Measurements from ENCODE around the gene LIPT2. TPM values are rescaled to one million over a fixed set of nuclear protein-coding genes. Genes with fewer than 3 reads are reported as not detected.
"Not testable (repeated sequence)": the region's sequence is repeated elsewhere in the genome, so short reads cannot be mapped to it uniquely, and the experiment has no call there.

LIPT2 gene
- total and polyA plus RNA-seq, 12 donors = 0.93 to 3.8 (median 1.6) TPM

DNA sequence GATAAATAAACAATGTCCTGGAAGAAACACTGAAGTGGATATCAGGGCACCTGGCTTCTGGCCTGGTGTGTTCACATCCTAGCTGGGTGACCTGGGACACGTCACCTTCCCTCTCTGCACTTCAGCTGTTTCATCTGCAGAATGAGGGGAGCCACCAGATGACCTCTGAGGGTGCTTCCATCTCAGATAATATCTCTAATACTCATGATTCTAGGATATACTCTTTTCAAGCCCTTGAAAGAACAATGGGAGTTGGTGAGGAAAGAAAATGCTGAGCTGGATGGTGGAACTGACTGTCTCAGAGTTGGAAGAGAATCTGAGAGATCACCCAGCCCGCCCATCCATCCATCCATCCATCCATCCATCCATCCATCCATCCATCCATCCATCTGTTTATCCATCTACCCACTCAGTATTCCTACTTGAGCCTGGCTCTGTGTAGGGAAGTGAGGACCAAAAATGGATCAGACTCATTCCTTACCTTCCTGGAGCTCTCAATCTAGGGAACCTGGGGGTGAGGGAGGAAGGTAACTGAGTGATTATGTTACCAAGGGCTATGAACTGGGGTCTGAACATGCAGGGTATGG lies 28.2 kb upstream of the LIPT2 start:
- WGBS, 2 donors = 85 to 90% methylated on average over 2 of the region's 2 CpGs
- DNase-seq (no peak), ATAC-seq (no peak)
- intact Hi-C loops (cut with DNase I) = loop anchor here in 1 of 10 donors (5.0 kb wide), 1 partner anchor 36 kb away; no protein-coding TSS in a partner anchor
- no peaks in the 10 kb centered on the region for H3K27me3 ChIP-seq
- H3K27ac ChIP-seq = peak overlapping the region in 1 of 10 donors; percentile 19
- no peak overlapping the region for H3K4me3 ChIP-seq
- H3K36me3 ChIP-seq = no peaks in the 10 kb centered on the region
- H3K4me1 ChIP-seq = peaks cover 0 to 23% (median 0%) of the 10 kb centered on the region in 9 donors
- TF ChIP-seq, protein P1, sequence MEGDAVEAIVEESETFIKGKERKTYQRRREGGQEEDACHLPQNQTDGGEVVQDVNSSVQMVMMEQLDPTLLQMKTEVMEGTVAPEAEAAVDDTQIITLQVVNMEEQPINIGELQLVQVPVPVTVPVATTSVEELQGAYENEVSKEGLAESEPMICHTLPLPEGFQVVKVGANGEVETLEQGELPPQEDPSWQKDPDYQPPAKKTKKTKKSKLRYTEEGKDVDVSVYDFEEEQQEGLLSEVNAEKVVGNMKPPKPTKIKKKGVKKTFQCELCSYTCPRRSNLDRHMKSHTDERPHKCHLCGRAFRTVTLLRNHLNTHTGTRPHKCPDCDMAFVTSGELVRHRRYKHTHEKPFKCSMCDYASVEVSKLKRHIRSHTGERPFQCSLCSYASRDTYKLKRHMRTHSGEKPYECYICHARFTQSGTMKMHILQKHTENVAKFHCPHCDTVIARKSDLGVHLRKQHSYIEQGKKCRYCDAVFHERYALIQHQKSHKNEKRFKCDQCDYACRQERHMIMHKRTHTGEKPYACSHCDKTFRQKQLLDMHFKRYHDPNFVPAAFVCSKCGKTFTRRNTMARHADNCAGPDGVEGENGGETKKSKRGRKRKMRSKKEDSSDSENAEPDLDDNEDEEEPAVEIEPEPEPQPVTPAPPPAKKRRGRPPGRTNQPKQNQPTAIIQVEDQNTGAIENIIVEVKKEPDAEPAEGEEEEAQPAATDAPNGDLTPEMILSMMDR (IDR thresholded peaks at IDR 0.05) = no peak
- peaks cover 0 to 7% (median 0%) of the 10 kb centered on the region in 11 donors for H3K9me3 ChIP-seq

DNA sequence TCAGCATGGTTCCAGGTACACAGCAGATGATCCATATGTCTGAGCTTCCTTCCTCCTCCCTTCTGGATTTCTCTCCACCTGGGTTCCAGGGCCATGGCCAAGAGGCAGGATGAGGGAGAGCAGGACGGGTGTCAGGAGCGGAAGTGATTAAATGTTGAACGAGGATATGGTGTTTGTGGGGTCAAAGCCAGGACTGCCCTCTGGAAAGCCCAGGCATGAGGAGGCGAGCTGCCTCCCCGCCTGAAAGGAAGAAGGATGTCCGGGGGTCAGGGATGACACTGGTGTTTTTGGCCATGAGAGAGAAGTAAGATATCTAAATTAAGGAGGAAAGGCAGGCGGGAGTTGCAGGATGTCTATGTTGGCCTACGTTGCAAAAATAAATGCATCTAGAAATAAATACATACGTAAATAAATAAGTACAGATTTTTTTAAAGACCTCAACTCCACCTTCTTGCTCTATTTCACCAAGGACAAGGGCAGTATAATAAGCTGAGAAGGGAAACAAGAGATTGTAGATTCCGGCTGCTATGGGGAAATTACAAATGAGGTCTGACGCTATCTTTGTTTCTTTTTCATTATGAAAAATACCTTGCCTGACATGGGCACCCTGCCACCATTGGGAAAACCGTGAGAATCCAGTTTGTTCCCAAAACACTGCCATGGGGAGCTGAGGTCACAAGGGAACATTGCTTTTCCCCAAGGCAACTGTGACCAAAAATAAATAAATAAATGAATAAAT lies 27.6 kb upstream of the LIPT2 start:
- Histone ChIP-seq H3K9me3 (peaks cover 0 to 13% (median 0%) of the 10 kb centered on the region in 11 donors), H3K27ac (peak overlapping the region in 2 of 10 donors; percentile 38 to 62), H3K36me3 (no peaks in the 10 kb centered on the region), H3K4me3 (no peak overlapping the region), H3K4me1 (peaks cover 0 to 23% (median 0%) of the 10 kb centered on the region in 9 donors), H3K27me3 (no peaks in the 10 kb centered on the region)
- peak in 5 of 8 donors; percentile 25 to 75 (median 35) for ATAC-seq
- intact Hi-C loops (cut with DNase I) = loop anchor here in 1 of 10 donors (5.0 kb wide), 1 partner anchor 36 kb away; no protein-coding TSS in a partner anchor
- TF ChIP-seq, protein P1 (IDR thresholded peaks at IDR 0.05) = no peak
- WGBS, 2 donors = 52 to 59% methylated on average over 12 of the region's 12 CpGs
- DNase-seq = no peak

DNA sequence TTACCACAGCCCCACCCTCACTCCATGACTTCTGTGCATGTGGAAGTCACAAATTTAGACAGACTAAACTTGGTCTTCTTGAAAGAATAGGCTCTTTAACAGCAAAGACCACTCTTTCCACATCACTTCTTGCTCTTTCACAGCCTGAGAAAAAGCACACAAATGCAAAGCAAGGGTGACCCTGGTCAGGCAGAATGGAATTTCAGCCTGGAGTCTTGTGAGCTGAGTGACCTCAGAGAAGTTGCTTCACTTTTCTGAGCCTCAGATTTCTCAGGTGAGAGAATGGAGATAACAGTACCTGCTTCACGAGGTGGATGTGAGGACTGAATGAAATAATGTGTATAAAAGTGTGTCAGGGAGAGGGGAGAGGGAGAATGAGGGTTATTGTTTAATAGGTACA lies 26.8 kb upstream of the LIPT2 start:
- ATAC-seq = no peak
- Histone ChIP-seq H3K27me3 (no peaks in the 10 kb centered on the region), H3K36me3 (no peaks in the 10 kb centered on the region), H3K4me3 (no peak overlapping the region), H3K9me3 (peaks cover 0 to 13% (median 0%) of the 10 kb centered on the region in 11 donors), H3K27ac (peak overlapping the region in 2 of 10 donors; percentile 37 to 62), H3K4me1 (peaks cover 0 to 23% (median 0%) of the 10 kb centered on the region in 9 donors)
- 52 to 64% methylated on average over 1 of the region's 1 CpG for whole genome bisulfite sequencing, 2 donors
- no peak for DNase-seq
- intact Hi-C loops (cut with DNase I) = loop anchor here in 1 of 10 donors (5.0 kb wide), 1 partner anchor 37 kb away; no protein-coding TSS in a partner anchor
- TF ChIP-seq, protein P1 (IDR thresholded peaks at IDR 0.05) = no peak

DNA sequence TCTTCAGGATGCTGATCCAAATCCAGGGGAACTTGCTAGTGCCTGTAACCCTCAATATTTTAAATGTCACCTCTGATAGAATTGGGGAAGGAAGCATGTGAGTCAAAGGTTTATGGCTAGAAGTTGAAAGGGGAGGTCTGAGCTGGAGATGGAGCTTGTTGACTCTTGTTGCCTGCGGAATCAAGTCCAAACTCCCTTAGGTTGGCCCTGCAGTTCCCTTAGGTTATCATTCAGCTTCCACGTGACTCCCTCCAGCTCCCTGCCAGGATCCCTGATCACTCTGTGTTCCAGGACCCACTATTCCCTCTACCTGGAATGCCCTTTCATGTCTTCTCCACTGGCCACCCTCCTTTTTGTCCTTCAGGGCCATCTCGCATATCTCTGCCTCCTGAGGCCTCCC lies 26.2 kb upstream of the LIPT2 start:
- Histone ChIP-seq H3K9me3 (peaks cover 0 to 15% (median 0%) of the 10 kb centered on the region in 11 donors), H3K4me3 (no peak overlapping the region), H3K27ac (peak overlapping the region in 1 of 10 donors; percentile 37), H3K36me3 (no peaks in the 10 kb centered on the region), H3K4me1 (peaks cover 0 to 22% (median 0%) of the 10 kb centered on the region in 9 donors), H3K27me3 (no peaks in the 10 kb centered on the region)
- no peak for ATAC-seq
- intact Hi-C loops (cut with DNase I) = loop anchor here in 1 of 10 donors (5.0 kb wide), 1 partner anchor 38 kb away; no protein-coding TSS in a partner anchor
- DNase-seq = no peak
- WGBS, 2 donors = 73 to 78% methylated on average over 3 of the region's 3 CpGs
- TF ChIP-seq, protein P1 (IDR thresholded peaks at IDR 0.05) = no peak

DNA sequence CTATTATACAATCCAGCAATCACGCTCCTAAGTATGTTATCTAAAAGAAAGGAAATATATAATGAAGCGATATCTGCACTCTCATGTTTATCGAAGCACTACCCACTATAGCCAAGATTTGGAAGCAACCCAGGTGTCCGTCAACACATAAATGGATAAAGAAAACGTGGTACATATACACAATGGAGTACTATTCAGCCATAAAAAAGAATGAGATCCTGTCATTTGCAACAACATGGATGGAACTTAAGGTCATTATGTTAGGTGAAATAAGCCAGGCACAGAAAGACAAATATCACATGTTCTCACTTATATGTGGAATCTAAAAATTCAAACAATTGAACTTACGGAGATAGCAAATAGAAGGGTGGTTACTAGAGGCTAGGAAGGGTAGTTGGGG lies 24.1 kb upstream of the LIPT2 start:
- intact Hi-C loops (cut with DNase I); H3K4me3 ChIP-seq; ATAC-seq; H3K27me3 ChIP-seq; H3K27ac ChIP-seq; H3K36me3 ChIP-seq; DNase-seq: not testable (repeated sequence)
- H3K9me3 ChIP-seq = peaks cover 0 to 15% (median 0%) of the 10 kb centered on the region in 11 donors
- peaks cover 0 to 13% (median 0%) of the 10 kb centered on the region in 9 donors for H3K4me1 ChIP-seq
- 63 to 66% methylated on average over 6 of the region's 6 CpGs for WGBS, 2 donors

Data from heart right ventricle (tissue), 16 donors.